HG02610 (cell line): ENCODE data around the gene STAB2.

Experiments
- ATAC-seq: cut with Tn5 transposase; IDR thresholded peaks from one replicate; pipeline ENCODE4 v1.9.1; 2021; ENCODE audit warnings: mild to moderate bottlenecking, moderate library complexity; ENCODE audit not compliant: unreplicated experiment

The STAB2 gene

DNA sequence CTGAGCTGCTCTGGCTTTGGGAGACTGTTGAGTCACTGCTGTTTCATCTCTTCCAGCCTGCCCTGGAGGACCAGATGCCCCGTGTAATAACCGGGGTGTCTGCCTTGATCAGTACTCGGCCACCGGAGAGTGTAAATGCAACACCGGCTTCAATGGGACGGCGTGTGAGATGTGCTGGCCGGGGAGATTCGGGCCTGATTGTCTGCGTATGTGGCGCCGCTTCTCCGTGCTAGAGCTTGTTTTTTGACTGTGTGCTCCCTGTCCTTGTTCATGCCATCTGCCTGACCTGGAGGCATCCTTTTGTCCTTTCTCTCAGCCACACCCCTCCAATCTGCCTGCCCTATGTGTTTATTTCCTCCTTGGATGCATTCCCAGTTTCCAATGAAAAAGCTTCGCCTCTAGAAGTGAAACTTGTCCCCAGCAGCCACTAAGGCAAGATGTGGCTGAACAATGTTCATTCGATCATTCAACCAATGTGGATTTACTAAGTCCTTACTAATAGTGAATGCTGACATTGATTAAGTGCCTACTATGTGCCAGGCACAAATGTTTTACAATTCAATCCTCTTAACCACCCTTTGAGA, 155.4 kb downstream of the STAB2 start:
- ATAC-seq = no peak

DNA sequence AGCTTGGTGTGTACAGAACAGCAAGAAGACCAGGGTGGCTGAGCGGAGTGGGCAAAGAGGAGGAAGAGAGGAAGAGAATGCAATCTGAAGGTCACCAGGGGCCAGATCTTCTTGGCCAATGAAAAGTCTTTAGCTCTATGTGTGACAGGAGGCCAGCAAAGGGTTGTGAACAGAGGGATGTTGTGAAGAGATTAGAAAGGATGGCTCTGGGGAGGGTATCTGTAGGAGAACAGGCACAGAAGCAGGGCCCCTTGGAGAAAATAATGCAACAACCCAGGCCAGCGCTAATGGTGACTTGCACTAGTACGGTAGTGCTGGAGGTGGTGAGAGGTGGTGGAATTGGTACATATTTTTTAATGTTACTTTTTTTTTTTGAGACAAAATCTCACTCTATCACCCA, 156.7 kb downstream of the STAB2 start:
- ATAC-seq = no peak

DNA sequence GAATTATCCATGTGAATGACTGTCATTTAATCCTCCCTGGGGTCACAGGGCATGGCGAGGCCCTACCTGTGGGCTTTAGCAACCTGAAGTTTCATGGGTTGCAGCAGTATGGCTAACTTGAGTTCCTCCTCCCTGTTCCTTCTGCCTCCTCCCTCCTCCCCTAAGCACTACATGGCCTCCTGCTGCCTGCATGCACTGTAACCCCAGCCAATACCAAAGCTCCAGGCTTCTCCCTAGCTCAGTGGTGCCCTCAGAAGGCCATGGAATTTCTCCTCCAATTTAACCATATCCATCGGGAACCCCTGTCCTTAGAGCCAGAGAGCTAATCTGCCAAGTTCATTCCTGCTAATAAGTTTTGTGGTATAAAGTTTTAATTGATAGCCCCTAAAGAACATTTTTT, 158.9 kb downstream of the STAB2 start:
- no peak for ATAC-seq

DNA sequence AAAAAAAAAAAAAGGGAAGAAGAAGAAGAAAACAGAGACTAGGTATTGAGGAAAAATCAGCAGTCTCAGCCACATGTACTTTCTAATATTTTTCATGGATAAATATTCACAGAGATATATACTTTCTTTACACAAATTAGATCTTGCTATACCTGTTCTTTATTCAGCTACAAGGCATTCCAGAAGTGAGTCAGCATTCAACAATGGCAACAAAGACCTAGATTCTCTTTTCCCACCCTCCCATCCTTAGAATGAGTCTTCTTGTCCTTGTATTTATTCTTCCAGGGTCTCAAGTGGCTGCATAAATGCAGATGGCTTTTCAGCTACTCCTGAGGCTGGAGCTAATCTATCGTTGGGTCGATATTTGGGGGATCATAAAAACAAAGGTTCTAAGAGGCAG, 160.9 kb downstream of the STAB2 start:
- no peak for ATAC-seq

DNA sequence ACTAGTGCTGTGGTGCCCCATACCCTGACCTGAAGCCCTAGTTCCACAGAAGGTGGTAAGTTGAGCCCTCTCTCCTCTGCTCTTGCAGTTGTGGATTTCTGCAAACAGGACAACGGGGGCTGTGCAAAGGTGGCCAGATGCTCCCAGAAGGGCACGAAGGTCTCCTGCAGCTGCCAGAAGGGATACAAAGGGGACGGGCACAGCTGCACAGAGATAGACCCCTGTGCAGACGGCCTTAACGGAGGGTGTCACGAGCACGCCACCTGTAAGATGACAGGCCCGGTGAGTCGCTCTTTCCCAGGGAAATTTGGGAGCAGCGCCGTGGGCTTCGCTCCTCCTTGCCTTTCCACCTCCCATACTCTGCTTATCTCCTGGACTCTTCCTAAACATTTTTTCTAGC, 161.8 kb downstream of the STAB2 start:
- no peak for ATAC-seq

DNA sequence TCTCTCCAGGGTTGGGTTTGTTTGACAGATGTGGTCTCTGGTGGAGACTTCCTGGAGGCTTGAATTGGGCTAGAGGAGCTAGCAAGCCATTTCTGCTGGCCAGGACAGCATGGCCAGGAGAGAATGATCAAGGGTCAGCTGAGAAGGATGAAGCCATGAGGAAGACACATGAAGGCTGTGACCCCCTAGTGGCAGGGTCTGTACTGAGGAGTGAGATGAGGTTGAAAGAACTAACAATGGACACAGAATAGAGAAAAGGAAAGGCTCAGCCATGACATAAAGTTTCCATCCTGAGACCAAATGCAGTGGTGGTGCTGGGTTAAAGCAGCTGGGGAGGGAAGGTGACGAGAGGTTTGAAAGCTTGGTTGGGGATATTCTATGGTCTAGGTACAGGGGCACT, 164.1 kb downstream of the STAB2 start:
- no peak for ATAC-seq

DNA sequence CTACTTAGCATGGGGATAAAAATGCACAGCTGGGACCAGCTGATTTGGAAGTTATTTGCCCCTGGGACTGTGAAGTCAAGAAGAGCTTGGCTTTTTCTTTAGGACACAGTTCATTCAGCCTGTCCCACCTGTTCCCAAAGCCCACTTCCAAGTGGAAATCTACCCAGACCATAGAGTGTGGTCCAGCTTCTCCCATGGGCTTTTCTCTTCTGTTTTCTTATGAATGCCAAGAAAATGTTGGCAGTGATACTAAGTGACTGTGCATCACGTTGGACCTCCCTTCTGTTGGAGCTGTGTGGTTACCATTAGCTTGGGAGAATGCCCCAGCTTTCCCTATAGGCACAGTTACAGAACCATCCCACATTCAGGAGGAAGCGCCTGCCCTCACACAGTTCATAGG, 164.5 kb downstream of the STAB2 start:
- no peak for ATAC-seq

DNA sequence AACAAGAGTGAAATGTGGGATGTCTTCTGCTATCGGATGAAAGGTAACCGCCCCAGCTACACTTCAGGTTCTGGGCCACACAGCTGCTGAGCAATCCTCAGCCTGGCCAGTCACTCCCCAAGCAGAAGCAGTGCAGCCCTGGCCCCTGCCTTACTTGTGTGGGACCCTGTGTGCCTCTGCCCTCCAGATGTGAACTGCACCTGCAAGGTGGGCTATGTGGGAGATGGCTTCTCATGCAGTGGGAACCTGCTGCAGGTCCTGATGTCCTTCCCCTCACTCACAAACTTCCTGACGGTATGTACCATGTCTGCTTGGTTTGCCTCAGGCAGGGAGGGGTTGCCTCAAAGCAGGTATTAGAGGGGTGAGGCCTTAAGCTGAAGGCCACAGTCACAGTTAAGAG, 168.4 kb downstream of the STAB2 start:
- no peak for ATAC-seq

DNA sequence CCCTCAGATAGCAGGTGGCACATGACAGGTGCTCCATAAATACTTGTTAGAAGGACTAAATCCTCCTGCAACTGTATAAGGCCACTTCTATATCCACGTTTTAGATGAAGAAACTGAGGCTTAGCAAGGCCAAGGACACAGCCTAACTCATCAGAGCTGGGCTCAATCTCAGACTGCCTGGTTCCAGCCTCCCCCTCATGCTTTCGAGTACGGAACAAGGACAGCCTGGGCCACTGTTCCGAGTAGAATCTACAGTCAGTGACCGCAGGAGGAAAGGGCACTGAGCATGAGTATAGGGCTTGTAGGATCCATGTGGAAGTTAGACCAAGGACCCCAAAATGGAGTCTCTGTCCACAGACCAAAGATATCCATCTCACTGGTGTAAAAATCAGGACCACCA, 169.4 kb downstream of the STAB2 start:
- ATAC-seq = no peak

DNA sequence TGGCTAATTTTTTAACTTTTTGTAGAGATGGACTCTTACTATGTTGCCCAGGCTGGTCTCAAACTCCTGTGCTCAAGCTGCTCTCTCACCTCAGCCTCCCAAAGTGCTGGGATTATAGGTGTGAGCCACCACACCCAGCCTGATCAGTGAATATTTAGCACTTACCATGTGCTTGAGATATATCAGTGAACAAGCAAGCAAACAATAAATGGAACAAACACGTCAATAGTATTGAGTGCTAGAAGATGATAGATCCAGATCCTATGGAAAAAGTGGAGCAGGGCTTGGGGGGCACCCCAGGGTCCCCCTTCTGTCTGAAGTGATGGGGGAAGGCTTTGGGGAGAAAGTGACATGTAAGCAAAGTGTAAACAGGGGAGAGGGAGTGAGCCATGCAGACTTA, 170.2 kb downstream of the STAB2 start:
- ATAC-seq = no peak

DNA sequence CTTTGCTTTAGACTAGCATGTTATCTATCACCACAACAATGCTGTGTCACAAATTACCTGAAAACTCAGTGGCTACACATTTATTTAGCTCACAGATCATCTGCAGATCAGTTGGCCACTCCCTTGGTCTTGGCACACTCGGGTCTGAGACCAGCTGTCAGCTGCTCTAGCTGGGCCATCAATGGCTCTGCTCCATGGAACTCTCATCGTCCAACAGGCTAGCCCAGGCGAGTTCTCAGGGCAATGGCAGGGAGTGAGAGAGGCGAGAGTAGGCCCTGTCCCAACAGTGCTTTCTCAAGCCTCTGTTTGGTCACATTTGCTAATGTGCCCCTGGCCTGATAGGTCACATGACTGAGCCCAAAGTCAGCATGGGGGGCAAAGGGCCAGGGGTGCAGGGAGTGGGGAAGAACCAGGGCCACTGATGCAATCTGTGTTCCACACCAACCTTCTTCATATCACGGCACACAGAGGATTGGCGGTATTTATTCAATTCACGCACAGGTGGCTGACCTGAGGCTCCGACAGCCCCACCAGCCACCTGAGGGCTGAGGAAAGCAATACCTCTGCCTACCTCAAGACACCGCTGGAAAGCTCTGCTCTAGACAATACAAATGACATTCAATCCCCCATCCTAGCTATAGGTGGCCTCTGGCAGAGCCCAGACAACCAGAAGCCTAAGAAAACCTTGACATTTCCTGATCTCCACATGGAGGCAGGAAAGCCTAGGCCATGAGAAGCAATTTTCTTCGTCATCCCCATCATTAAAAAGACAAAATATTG, 171.4 kb downstream of the STAB2 start:
- ATAC-seq = no peak

DNA sequence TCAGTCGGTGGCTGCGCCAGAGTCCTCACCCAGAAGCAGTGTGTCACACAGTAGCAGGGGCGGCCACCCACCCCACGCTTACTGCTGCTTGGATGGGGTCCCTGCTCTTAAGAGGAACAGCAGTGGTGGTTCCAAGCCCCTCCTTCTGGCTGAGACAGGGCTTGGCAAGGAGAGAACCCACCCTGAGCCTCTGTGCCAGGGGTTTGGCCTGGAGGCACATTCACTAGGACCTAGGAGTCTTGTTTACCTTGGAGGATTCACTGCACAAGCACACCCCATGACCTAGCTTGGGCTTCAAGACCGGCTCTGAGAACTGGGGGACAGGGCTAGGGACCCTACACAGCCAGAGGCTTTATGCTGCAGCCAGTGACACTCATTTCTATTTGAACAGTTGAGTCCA, 175.4 kb downstream of the STAB2 start:
- ATAC-seq = no peak

DNA sequence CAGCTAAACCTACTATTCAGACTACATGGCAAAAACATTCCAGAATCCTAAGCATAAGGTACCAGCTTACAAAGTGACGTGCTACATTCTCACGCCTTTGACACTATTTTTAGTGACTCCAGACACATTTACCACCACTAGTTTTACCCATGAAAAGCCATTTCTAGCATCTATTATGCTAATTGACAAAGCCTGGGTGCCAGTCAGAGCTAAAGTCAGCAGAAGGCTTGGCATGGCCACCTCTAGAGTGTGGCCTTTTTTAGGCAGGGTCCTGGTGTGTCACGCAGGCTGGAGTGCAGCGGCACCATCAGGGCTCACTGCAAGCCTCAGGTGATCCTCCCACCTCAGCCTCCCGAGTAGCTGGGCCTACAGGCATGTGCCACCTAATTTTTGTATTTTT, 178.2 kb downstream of the STAB2 start:
- no peak for ATAC-seq

DNA sequence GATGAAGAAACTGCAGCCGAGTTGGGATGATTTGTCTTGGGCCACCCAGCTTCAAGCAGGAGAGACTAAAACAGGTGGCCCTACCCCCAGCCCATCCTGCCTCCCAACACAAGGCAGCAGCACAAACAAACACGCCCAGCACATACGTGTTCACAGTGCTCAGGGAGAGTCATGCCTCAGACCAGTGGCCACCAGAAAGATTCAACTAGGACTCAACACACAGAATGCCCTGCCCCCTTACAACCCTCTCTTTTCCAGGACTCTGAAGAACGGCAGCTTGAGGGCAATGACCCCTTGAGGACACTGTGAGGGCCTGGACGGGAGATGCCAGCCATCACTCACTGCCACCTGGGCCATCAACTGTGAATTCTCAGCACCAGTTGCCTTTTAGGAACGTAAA, 179.0 kb downstream of the STAB2 start:
- no peak for ATAC-seq

DNA sequence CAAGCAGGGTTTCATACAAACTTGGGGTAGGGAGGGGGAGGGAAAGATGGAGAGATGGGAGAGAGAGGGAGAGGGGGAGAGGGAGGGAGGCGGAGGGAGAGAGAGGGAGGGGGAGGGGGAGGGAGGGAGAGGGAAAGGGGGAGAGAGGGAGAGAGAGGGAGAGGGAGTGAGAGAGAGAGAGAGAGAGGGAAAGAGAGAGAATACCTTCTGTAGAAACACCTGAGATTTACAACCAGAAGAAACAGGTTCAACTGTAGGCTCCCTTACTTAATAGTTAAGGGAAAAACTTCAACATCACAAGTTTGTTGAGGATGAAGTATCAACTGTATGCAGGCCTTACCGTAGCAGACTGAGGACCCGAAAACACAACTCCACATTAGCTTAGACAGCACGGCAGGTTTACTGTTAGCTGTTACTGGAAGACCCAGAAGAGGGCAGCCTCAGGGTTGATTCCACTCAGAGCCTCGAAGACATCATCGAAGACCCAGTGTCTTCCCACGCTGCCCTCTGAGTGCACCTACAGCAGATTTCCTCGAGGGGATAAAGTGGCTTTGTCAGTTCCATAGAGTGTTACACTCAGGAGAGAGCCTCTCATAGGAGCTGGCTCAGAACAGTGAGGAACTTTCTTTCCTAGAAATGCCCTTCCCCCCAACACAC, 181.5 kb downstream of the STAB2 start:
- ATAC-seq = no peak

DNA sequence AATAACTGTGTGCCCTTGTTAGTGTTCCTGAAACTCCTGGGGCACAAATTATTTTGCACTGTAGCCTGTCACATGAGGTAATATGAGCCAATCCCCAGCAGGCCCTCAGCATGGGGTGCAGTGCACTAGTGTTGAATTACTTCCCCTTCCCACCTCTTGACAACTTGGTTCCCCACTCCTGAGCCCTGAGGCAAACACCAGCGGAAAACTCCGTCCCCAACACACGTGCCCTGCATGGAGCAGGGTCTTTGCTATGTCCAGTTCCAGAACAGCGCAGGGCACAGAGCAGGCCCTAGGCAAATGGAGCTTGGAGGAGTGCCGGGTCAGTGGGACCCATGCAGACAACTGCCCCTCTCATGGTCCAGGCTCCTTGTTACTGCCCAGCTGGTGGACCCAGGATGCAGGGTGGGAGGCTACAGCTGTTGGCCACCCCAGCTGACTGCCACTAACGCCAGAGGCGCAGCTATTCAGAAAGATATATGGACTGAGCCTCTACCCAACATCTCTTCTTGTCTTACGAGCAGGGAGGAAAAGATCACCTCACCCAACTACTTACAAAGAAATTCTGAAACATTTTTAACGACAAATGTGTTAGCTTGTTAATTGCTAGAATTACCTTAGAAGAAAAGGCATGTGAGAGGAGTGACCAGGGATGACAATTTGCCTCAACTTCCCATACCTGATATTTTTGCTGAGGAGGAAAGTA, 182.3 kb downstream of the STAB2 start:
- no peak for ATAC-seq

DNA sequence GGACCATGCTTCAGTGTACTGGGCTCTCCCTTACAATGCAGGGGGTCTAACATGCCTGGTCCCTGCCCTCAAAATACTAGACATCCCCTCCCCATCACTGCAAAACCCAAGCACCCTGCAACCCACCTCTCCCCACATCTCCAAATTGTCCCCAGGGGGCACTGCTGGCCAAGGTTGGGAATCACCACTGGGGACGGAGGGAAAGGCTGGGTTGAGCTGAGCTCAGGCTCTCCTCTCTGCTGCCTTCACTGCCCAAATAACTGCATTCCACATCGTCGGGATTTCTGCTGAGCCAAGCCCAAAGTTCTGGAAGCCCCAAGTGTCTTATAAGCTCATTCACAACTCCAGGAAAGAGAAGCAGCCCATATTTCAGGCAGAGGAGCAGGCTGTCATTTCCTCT, 184.4 kb downstream of the STAB2 start:
- ATAC-seq = no peak

DNA sequence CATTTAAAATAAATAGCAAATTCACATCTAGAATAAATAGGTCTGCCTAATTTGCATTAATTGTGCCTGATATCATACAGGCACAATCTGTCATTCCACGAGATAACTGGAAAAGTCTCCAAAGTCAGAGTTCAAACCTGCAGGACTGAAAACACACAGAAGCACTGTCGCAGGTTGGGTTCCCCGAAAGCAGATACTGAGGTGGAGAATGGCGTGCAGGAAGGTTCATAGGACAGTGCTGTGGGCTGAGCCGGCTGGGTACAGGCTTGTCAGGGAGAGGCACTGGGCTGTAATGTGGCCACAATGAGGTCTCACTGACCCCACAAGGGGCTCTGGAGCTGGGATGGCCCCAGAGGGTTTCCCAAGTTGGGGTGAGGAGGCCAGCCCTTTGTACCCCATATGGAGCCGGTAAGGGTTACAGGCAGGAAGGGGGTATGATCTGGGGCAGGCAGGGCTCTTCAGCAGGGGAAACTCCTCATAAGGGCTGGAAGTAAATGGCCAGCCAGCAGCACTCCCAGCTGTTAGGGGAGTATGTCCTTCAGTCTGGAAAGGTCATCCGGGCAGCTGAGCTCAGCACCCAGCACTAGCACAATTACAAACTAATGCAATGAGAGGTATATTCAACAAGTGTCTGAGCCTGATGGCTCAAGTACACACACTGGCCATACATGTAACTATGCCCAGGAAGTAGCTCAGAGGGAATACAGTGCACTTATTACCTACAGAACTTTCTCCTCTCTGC, 185.5 kb downstream of the STAB2 start:
- ATAC-seq = no peak

DNA sequence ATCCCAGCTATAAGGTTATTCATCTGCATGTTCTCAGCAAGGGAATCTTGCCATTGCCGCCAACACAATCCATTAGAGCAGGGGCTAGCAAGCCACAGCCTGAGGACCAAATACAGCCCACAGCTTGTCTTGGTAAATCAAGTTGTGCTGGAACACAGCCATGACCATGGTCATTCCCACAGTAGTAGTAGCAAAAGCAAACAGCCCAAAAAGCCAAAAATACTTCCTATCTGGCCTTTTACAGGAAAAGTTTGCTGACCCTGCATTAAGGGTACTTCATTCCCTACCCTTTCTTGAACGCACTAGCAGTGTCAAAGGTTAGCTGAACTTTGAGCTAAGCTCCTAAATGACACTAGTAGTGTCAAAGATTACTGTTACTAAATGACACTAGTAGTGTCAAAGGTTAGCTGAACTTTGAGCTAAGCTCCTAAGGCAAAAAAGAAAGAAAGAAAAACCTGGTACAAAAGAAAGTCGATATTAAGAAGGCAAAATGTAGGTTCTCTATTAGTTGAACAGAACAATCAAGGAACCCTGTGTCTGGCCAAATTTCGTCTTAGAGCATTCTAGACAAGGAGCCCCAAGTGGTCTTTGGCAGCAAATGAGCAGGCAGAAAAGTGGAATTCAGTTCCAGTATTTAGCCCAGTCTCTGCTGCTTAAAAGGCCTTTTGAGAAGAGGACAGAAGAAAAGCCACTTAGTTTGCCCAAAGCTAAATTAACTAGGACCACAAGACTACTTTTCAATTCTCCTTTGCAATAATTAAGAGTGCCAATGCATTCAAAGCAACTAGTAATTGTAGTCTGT, 186.2 kb downstream of the STAB2 start:
- no peak for ATAC-seq

DNA sequence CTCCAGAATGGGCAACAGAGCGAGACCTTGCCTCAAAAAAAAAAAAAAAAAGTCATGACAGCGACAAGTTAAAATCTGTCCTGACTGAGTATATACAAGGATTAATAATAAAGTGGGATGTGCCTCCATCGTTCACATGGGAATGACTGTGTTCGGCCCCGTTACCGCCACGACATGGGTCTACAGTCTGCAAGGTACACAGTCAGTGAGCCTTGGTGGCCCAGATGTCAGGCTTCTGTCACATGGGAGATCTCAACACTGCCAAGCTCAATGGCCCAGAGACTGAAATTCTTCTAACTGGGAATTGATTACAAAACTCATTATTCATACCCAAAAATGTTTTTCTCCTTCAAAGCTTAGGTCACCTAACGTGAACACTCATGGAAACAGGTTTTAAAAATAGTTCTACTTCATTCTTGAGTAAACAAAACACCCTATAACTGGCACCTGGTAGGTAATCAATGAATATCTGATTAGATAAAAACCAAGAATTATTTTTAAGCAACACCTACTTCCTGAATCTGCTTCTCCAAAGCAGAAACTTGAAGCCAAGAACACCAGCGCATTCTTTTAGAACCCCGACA, 188.0 kb downstream of the STAB2 start:
- no peak for ATAC-seq
